Tibial nerve (tissue), 3 donors: ENCODE results near the gene NFS1.

Experiments used
- POLR2A ChIP-seq, 2 donors: fragments of 450-650 bp; IDR thresholded peaks; one replicate each; pipeline ENCODE4 v1.6.1; 2017; ENCODE audit warnings: antibody characterized with exemption in 2 of 2, mild to moderate bottlenecking in 2 of 2, moderate library complexity in 2 of 2
- TF ChIP-seq, protein P1 (sequence below), 5 experiments: fragments of 200-600 bp in 3 of 5; fragments of 450-650 bp in 2 of 5; sonication (generic) in 3 of 5; IDR thresholded peaks; one replicate each; pipeline ENCODE4 v1.5.1; 2016 to 2019; ENCODE audit warnings: antibody characterized with exemption in 5 of 5, mild to moderate bottlenecking in 3 of 5, moderate library complexity in 2 of 5

DNA sequence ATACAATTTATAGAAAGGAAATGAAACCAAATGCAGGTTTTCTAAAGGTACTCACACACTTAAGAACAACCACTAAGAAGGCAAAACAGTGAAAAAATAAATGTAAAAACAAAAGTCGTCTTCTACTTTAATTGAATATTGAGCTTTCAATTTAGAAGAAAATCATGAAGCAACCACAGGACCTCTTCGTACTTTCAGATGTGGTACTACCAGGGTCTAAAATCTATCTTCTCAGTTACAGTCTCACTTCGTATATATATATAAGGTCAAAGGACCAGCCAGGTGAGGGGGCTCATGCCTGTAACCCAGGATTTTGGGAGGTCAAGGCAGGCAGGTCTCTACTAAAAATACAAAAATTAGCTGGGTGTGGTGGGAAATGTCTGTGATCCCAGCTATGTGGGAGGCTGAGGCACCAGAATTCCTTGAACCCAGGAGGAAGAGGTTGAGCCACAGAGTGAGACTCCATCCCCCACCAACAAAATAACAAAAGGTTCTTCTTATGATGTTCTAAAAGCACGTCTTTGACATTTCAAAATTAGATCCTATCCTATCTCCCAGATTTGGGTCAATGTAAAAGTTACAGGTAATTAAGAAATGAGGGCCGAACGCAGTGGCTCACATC is 12.5 kb upstream of the NFS1 start:
- TF ChIP-seq, protein P1, sequence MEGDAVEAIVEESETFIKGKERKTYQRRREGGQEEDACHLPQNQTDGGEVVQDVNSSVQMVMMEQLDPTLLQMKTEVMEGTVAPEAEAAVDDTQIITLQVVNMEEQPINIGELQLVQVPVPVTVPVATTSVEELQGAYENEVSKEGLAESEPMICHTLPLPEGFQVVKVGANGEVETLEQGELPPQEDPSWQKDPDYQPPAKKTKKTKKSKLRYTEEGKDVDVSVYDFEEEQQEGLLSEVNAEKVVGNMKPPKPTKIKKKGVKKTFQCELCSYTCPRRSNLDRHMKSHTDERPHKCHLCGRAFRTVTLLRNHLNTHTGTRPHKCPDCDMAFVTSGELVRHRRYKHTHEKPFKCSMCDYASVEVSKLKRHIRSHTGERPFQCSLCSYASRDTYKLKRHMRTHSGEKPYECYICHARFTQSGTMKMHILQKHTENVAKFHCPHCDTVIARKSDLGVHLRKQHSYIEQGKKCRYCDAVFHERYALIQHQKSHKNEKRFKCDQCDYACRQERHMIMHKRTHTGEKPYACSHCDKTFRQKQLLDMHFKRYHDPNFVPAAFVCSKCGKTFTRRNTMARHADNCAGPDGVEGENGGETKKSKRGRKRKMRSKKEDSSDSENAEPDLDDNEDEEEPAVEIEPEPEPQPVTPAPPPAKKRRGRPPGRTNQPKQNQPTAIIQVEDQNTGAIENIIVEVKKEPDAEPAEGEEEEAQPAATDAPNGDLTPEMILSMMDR (IDR thresholded peaks at IDR 0.05), result no peak
- TF ChIP-seq POLR2A (IDR thresholded peaks at IDR 0.05), result no peak
